Activated CD4-positive, alpha-beta T cell treated with anti-CD3 and anti-CD28 coated beads, Interleukin-2, Interleukin-6, amounts not matched to agents 100 ng/mL and 50 ng/mL, durations not matched to agents 16 hours and 8 hours (primary cell): ENCODE measurements around the gene DHX40.
"Not testable (repeated sequence)": the region's sequence is repeated elsewhere in the genome, so short reads cannot be mapped to it uniquely, and the experiment has no call there.

Source experiments
- DNase-seq: peaks from one replicate; pipeline ENCODE4 v3.0.0-alpha.2; 2020

Gene DHX40

GRCh38 chr17:59565171-59565958, at the start of gene DHX40:
Gene DHX40, plus strand, starts transcription at chr17:59565610. Its CDS starts 62 bp downstream, at chr17:59565672.
- DNase-seq: peak; percentile 95

- no peak for DNase-seq
Observed at GRCh38 chr17:59516451-59516850, 49.0 kb upstream of the DHX40 start.

- no peak for DNase-seq
Observed at GRCh38 chr17:59519132-59519531, 46.3 kb upstream of the DHX40 start.

- DNase-seq: no peak
Observed at GRCh38 chr17:59520251-59520650, 45.2 kb upstream of the DHX40 start.

GRCh38 chr17:59521465-59522126, 43.8 kb upstream of the DHX40 start:
- DNase-seq: peak; percentile 65

GRCh38 chr17:59524930-59525329, 40.5 kb upstream of the DHX40 start:
- not testable (repeated sequence) for DNase-seq

GRCh38 chr17:59525668-59526067, 39.7 kb upstream of the DHX40 start:
- DNase-seq: no peak

- DNase-seq: no peak
Observed at GRCh38 chr17:59526451-59526850, 39.0 kb upstream of the DHX40 start.

- DNase-seq: no peak
Observed at GRCh38 chr17:59527325-59527917, 38.0 kb upstream of the DHX40 start.

- DNase-seq: no peak
Observed at GRCh38 chr17:59527931-59528330, 37.5 kb upstream of the DHX40 start.

GRCh38 chr17:59530531-59530930, 34.9 kb upstream of the DHX40 start:
- DNase-seq: no peak

- no peak for DNase-seq
Observed at GRCh38 chr17:59533694-59534093, 31.7 kb upstream of the DHX40 start.

GRCh38 chr17:59534583-59534982, 30.8 kb upstream of the DHX40 start:
- no peak for DNase-seq

- DNase-seq: no peak
Observed at GRCh38 chr17:59538195-59538909, 27.1 kb upstream of the DHX40 start.

- no peak for DNase-seq
Observed at GRCh38 chr17:59542960-59543635, 22.3 kb upstream of the DHX40 start.

GRCh38 chr17:59545942-59546341, 19.5 kb upstream of the DHX40 start:
- DNase-seq: no peak

- DNase-seq: no peak
Observed at GRCh38 chr17:59547131-59547915, 18.1 kb upstream of the DHX40 start.

- not testable (repeated sequence) for DNase-seq
Observed at GRCh38 chr17:59548985-59549384, 16.4 kb upstream of the DHX40 start.

- no peak for DNase-seq
Observed at GRCh38 chr17:59550703-59551102, 14.7 kb upstream of the DHX40 start.

- no peak for DNase-seq
Observed at GRCh38 chr17:59558039-59558438, 7.4 kb upstream of the DHX40 start.

GRCh38 chr17:59558953-59559352, 6.5 kb upstream of the DHX40 start:
- DNase-seq: no peak

GRCh38 chr17:59561042-59561441, 4.4 kb upstream of the DHX40 start:
- DNase-seq: peak; percentile 29
